GM23338 (cell line): Measurements from ENCODE around the gene MYO1A. TPM values are rescaled to one million over a fixed set of nuclear protein-coding genes. Genes with fewer than 3 reads are reported as not detected.
"Not testable (repeated sequence)": the region's sequence is repeated elsewhere in the genome, so short reads cannot be mapped to it uniquely, and the experiment has no call there.

Source experiments
- ATAC-seq: fragments of 200-7000 bp; cut with Tn5 transposase; 3 replicates; pipeline ENCODE4 v1.9.1; 2020
- DNase-seq: peaks from one replicate; pipeline ENCODE4 v3.0.0-alpha.2; 2015; ENCODE audit warnings: low spot score
- H2AFZ ChIP-seq: fragments of 200-600 bp; sonication (generic); 2 replicates; pipeline ENCODE4 v1.8.0; 2016; ENCODE audit warnings: antibody characterized with exemption, mild to moderate bottlenecking, moderate library complexity
- H3F3A ChIP-seq: fragments of 200-600 bp; sonication (generic); replicated peaks from 2 replicates; pipeline ENCODE4 v1.8.0; 2017; ENCODE audit warnings: antibody characterized with exemption, mixed run types, low read depth
- H3K27ac ChIP-seq: fragments of 200-600 bp; sonication (generic); 2 replicates; pipeline ENCODE4 v1.6.1; 2016; ENCODE audit warnings: low read depth
- H3K27me3 ChIP-seq: fragments of 200-600 bp; sonication (generic); 2 replicates; pipeline ENCODE4 v1.8.0; 2016; ENCODE audit warnings: mild to moderate bottlenecking, mixed run types, moderate library complexity; ENCODE audit not compliant: insufficient read depth
- H3K36me3 ChIP-seq: fragments of 200-600 bp; sonication (generic); 2 replicates; pipeline ENCODE4 v1.8.0; 2016; ENCODE audit warnings: mild to moderate bottlenecking; ENCODE audit not compliant: insufficient read depth
- H3K4me1 ChIP-seq: fragments of 200-600 bp; sonication (generic); 2 replicates; pipeline ENCODE4 v1.8.0; 2016; ENCODE audit warnings: mild to moderate bottlenecking, moderate library complexity; ENCODE audit not compliant: insufficient read depth
- H3K4me2 ChIP-seq: fragments of 200-600 bp; sonication (generic); 2 replicates; pipeline ENCODE4 v1.7.1; 2017; ENCODE audit warnings: mixed run types
- H3K4me3 ChIP-seq: fragments of 200-600 bp; sonication (generic); 2 replicates; pipeline ENCODE4 v1.6.1; 2016; ENCODE audit warnings: mixed run types
- H3K79me2 ChIP-seq: fragments of 200-600 bp; sonication (generic); replicated peaks from 2 replicates; pipeline ENCODE4 v1.8.0; 2017; ENCODE audit warnings: mild to moderate bottlenecking; ENCODE audit not compliant: insufficient read depth
- H3K9me2 ChIP-seq: fragments of 200-600 bp; sonication (generic); 2 replicates; pipeline ENCODE4 v1.8.0; 2017; ENCODE audit not compliant: insufficient read depth
- H4K20me1 ChIP-seq: fragments of 200-600 bp; sonication (generic); replicated peaks from 2 replicates; pipeline ENCODE4 v1.8.0; 2017; ENCODE audit warnings: mild to moderate bottlenecking; ENCODE audit not compliant: insufficient read depth
- H3K27ac Mint-ChIP-seq: 2 replicates; pipeline ENCODE4 v1.8.0; 2020; ENCODE audit warnings: inconsistent platforms, mild to moderate bottlenecking, moderate library complexity, mixed read lengths
- H3K27me3 Mint-ChIP-seq: 3 replicates; pipeline ENCODE4 v1.8.0; 2022; ENCODE audit warnings: low read depth, mild to moderate bottlenecking, moderate library complexity, mixed read lengths, inconsistent platforms; ENCODE audit not compliant: insufficient read depth, poor library complexity
- H3K36me3 Mint-ChIP-seq: 3 replicates; pipeline ENCODE4 v1.8.0; 2021; ENCODE audit warnings: low read depth, mild to moderate bottlenecking, inconsistent platforms, moderate library complexity, mixed read lengths
- H3K4me1 Mint-ChIP-seq: 3 replicates; pipeline ENCODE4 v1.8.0; 2020; ENCODE audit warnings: mild to moderate bottlenecking, inconsistent platforms, mixed read lengths
- H3K4me3 Mint-ChIP-seq: 3 replicates; pipeline ENCODE4 v1.8.0; 2021; ENCODE audit warnings: moderate library complexity, mild to moderate bottlenecking, inconsistent platforms, mixed read lengths
- H3K9me3 Mint-ChIP-seq: 3 replicates; pipeline ENCODE4 v1.8.0; 2020; ENCODE audit warnings: moderate library complexity, mild to moderate bottlenecking, inconsistent platforms, mixed read lengths
- EZH2 ChIP-seq: fragments of 200-600 bp; sonication (generic); IDR thresholded peaks from one replicate; pipeline ENCODE4 v1.8.0; 2017; ENCODE audit warnings: antibody characterized with exemption, mild to moderate bottlenecking, low read depth; ENCODE audit not compliant: unreplicated experiment
- NANOG ChIP-seq: IDR thresholded peaks from 2 replicates; pipeline ENCODE4 v1.6.1; 2016; ENCODE audit warnings: antibody characterized with exemption, borderline replicate concordance
- POLR2AphosphoS5 ChIP-seq: IDR thresholded peaks from 2 replicates; pipeline ENCODE4 v1.6.1; 2016; ENCODE audit warnings: antibody characterized with exemption, low read depth
- ZNF114 ChIP-seq: fragments of 250-450 bp; sonication (Bioruptor Pico); IDR thresholded peaks from 2 replicates; pipeline ENCODE4 v1.5.0; 2020; ENCODE audit warnings: mild to moderate bottlenecking, moderate library complexity
- polyA plus RNA-seq: library from polyadenylated mRNA; unstranded; fragments of >200 nt; fragmentation: Nextera tagmentation; extraction: Ambion mirVana; gene quantifications from 2 replicates; pipeline ENCODE4 v1.2.1, GENCODE V29; 2016
- total RNA-seq: library from RNA; depleted of rRNA; stranded (reverse); fragments of >200 nt; shearing (Covaris generic); gene quantifications from 2 replicates; pipeline ENCODE4 v1.2.3, GENCODE V29; 2014
- TF ChIP-seq, protein P1 (sequence below): fragments of 250-450 bp; sonication (Bioruptor Pico); IDR thresholded peaks from 2 replicates; pipeline ENCODE4 v1.5.0; 2020; ENCODE audit warnings: mild to moderate bottlenecking, moderate library complexity
- TF ChIP-seq, protein P2 (sequence below): IDR thresholded peaks from 2 replicates; pipeline ENCODE4 v1.6.1; 2016; ENCODE audit warnings: antibody characterized with exemption

MYO1A gene
- total and polyA plus RNA-seq, 2 experiments from 2014 or later = not detected

DNA sequence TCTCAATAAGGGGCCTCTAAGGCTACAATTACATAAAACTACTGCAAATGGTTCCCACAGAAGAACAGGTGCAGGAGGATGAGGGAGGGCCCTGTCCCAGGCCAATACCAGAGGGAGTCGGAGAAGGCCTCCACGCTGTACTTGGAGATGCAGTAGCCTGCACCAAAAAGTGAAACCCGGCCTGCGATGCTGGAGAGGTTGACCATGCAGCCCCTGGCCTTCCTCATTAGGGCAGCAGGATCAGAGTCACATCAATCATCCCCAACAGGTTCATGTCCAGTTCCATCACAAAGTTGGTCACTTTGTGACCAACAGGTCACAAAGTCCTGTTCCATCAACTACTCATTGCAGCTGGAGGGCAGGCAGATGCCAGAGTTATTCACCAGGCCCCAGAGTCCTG, 66.5 kb downstream of the MYO1A start (continued):
- TF ChIP-seq, protein P1, sequence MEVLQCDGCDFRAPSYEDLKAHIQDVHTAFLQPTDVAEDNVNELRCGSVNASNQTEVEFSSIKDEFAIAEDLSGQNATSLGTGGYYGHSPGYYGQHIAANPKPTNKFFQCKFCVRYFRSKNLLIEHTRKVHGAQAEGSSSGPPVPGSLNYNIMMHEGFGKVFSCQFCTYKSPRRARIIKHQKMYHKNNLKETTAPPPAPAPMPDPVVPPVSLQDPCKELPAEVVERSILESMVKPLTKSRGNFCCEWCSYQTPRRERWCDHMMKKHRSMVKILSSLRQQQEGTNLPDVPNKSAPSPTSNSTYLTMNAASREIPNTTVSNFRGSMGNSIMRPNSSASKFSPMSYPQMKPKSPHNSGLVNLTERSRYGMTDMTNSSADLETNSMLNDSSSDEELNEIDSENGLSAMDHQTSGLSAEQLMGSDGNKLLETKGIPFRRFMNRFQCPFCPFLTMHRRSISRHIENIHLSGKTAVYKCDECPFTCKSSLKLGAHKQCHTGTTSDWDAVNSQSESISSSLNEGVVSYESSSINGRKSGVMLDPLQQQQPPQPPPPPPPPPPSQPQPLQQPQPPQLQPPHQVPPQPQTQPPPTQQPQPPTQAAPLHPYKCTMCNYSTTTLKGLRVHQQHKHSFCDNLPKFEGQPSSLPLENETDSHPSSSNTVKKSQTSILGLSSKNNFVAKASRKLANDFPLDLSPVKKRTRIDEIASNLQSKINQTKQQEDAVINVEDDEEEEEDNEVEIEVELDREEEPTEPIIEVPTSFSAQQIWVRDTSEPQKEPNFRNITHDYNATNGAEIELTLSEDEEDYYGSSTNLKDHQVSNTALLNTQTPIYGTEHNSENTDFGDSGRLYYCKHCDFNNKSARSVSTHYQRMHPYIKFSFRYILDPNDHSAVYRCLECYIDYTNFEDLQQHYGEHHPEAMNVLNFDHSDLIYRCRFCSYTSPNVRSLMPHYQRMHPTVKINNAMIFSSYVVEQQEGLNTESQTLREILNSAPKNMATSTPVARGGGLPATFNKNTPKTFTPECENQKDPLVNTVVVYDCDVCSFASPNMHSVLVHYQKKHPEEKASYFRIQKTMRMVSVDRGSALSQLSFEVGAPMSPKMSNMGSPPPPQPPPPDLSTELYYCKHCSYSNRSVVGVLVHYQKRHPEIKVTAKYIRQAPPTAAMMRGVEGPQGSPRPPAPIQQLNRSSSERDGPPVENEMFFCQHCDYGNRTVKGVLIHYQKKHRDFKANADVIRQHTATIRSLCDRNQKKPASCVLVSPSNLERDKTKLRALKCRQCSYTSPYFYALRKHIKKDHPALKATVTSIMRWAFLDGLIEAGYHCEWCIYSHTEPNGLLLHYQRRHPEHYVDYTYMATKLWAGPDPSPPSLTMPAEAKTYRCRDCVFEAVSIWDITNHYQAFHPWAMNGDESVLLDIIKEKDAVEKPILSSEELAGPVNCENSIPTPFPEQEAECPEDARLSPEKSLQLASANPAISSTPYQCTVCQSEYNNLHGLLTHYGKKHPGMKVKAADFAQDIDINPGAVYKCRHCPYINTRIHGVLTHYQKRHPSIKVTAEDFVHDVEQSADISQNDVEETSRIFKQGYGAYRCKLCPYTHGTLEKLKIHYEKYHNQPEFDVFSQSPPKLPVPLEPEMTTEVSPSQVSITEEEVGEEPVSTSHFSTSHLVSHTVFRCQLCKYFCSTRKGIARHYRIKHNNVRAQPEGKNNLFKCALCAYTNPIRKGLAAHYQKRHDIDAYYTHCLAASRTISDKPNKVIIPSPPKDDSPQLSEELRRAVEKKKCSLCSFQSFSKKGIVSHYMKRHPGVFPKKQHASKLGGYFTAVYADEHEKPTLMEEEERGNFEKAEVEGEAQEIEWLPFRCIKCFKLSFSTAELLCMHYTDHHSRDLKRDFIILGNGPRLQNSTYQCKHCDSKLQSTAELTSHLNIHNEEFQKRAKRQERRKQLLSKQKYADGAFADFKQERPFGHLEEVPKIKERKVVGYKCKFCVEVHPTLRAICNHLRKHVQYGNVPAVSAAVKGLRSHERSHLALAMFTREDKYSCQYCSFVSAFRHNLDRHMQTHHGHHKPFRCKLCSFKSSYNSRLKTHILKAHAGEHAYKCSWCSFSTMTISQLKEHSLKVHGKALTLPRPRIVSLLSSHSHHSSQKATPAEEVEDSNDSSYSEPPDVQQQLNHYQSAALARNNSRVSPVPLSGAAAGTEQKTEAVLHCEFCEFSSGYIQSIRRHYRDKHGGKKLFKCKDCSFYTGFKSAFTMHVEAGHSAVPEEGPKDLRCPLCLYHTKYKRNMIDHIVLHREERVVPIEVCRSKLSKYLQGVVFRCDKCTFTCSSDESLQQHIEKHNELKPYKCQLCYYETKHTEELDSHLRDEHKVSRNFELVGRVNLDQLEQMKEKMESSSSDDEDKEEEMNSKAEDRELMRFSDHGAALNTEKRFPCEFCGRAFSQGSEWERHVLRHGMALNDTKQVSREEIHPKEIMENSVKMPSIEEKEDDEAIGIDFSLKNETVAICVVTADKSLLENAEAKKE = no peak
- TF ChIP-seq POLR2AphosphoS5 (no peak), ZNF114 (CRISPR knock-in tag) (no peak)

DNA sequence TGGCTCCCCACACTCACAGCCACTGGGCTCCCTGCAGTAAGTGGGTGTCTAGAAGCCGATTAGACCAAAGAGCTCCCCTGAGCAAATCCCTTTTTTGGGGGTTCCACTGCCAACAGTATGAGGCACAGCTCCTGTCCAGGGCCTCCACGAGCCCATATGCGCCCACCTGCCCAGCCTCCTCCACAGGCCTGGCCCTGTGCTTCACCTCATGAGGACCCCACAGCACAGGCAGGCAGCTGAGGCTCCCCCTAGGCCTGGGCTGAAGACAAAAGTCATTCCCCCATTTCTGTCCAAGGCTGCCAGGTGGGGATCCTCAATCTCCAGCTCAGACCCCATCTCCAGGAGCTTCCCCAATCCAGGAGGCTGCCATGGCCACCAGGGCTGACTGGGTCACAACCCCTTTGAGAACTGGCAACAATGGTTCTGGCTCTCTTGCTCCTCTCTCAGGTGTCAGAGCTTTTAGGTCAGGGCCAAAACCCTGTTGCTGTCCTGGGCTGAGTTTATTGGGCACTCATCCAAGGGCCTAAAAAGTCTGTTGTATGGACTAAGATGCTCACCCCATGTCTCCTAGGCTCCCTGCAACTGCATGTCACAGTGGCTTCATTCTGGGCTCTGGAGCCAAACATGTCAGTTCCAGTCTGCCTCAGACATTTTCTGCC, 67.2 kb downstream of the MYO1A start:
- not testable (repeated sequence) for H3K4me3 ChIP-seq, H3K79me2 ChIP-seq, H3K4me1 Mint-ChIP-seq, DNase-seq, H4K20me1 ChIP-seq, H2AFZ ChIP-seq, H3K4me3 Mint-ChIP-seq, ATAC-seq, H3K27me3 ChIP-seq, H3K36me3 ChIP-seq, H3K36me3 Mint-ChIP-seq, H3K4me2 ChIP-seq, H3F3A ChIP-seq, H3K27ac Mint-ChIP-seq, H3K4me1 ChIP-seq, H3K27ac ChIP-seq, H3K9me3 Mint-ChIP-seq
- peaks cover 17% of the 10 kb centered on the region for H3K9me2 ChIP-seq
- peaks cover 15% of the 10 kb centered on the region for H3K27me3 Mint-ChIP-seq

DNA sequence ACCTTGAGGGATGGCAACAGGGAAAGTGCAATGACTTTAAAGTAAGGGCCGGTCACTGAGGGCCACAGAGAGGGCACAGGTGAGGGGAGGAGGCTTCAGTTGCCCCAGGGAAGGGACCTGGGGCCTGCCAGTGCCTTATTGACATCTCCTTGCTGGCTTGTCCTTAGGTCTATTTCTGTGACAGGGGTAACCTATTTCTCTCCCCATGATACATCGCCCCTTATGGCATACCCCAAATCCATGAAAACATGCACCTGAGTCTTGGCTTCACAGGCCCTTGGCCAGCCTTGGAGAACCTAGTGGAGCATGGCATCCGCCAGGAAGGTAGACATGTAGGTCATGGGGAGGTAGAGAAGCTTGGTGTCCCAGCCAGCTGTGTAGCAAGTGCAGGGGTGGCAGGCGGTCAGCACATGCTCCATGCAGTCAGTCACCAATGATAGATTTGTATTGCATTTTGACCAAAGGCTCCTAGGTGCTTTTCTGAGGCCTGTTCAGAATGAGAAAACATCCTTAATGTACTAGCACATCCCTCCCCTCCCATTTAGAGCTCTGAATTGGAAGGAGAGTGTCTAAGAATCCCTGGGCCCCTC, 68.9 kb downstream of the MYO1A start:
- Mint-ChIP-seq H3K27me3 (peaks cover 12% of the 10 kb centered on the region), H3K36me3 (peaks cover 5% of the 10 kb centered on the region; the same call in 1 of the 3 replicates), H3K9me3 (0 out of 3 replicates have a peak, but pooled peaks cover 2% of the 10 kb centered on the region), H3K27ac (no peak overlapping the region), H3K4me3 (no peak overlapping the region), H3K4me1 (no peaks in the 10 kb centered on the region; the same call in 2 of the 3 replicates)
- Histone ChIP-seq H4K20me1 (no peaks in the 10 kb centered on the region), H3K79me2 (no peaks in the 10 kb centered on the region), H3K27me3 (no peaks in the 10 kb centered on the region), H3K9me2 (peaks cover 17% of the 10 kb centered on the region), H3K27ac (no peak overlapping the region), H2AFZ (no peak overlapping the region), H3K4me2 (no peak overlapping the region), H3K4me1 (no peaks in the 10 kb centered on the region), H3F3A (no peaks in the 10 kb centered on the region), H3K36me3 (no peaks in the 10 kb centered on the region), H3K4me3 (no peak overlapping the region)
- DNase-seq = no peak
- ATAC-seq = no peak
- TF ChIP-seq EZH2 (no peak), NANOG (no peak)
- TF ChIP-seq, protein P2, sequence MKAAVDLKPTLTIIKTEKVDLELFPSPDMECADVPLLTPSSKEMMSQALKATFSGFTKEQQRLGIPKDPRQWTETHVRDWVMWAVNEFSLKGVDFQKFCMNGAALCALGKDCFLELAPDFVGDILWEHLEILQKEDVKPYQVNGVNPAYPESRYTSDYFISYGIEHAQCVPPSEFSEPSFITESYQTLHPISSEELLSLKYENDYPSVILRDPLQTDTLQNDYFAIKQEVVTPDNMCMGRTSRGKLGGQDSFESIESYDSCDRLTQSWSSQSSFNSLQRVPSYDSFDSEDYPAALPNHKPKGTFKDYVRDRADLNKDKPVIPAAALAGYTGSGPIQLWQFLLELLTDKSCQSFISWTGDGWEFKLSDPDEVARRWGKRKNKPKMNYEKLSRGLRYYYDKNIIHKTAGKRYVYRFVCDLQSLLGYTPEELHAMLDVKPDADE = no peak
